Measurements from ENCODE around the gene QKI.

GRCh38 chr6:163416557-163417253 lies 2.2 kb downstream of the QKI start:
- TF ChIP-seq TAF1 (IDR thresholded peaks at IDR 0.05; ENCODE audit: low read depth, low read length) (no peak), BCL11A (IDR thresholded peaks at IDR 0.05; ENCODE audit: low read depth in 2 of 2, low read length in 2 of 2) (no peak), CTCF (IDR thresholded peaks at IDR 0.05; ENCODE audit: control extremely low read depth in 1 of 3, insufficient read depth in 1 of 3, low read depth in 1 of 3, low read length in 3 of 3) (peak in 2 of 3 experiments; percentile 20 to 36; a peak in 2 of 4 replicates), ZNF274 (IDR thresholded peaks at IDR 0.05; ENCODE audit: borderline replicate concordance, extremely low read depth, low read length) (no peak), MAX (IDR thresholded peaks at IDR 0.05) (no peak), POLR2A (IDR thresholded peaks at IDR 0.05; ENCODE audit: control extremely low read depth in 1 of 2, low read depth in 2 of 2, low read length in 2 of 2) (no peak), BACH1 (IDR thresholded peaks at IDR 0.05; ENCODE audit: low read length) (no peak), POLR2AphosphoS5 (IDR thresholded peaks at IDR 0.05; ENCODE audit: low read depth, low read length) (no peak), ATF3 (IDR thresholded peaks at IDR 0.05; ENCODE audit: insufficient read depth, low read depth, low read length) (no peak), RAD21 (IDR thresholded peaks at IDR 0.05 in 1 of 2, conservative IDR thresholded peaks at IDR 0.05 in 1 of 2; ENCODE audit: low read depth in 2 of 2, low read length in 2 of 2) (peak; percentile 40 to 42), CREB1 (IDR thresholded peaks at IDR 0.05) (no peak), SRF (IDR thresholded peaks at IDR 0.05; ENCODE audit: low read depth, low read length) (no peak)
